ENCODE data around the gene DNLZ.
A peak's percentile ranks its signal among the peaks of the same experiment; 100 is the strongest.
"Not testable (repeated sequence)": the region's sequence is repeated elsewhere in the genome, so short reads cannot be mapped to it uniquely, and the experiment has no call there.

Gene DNLZ

DNA sequence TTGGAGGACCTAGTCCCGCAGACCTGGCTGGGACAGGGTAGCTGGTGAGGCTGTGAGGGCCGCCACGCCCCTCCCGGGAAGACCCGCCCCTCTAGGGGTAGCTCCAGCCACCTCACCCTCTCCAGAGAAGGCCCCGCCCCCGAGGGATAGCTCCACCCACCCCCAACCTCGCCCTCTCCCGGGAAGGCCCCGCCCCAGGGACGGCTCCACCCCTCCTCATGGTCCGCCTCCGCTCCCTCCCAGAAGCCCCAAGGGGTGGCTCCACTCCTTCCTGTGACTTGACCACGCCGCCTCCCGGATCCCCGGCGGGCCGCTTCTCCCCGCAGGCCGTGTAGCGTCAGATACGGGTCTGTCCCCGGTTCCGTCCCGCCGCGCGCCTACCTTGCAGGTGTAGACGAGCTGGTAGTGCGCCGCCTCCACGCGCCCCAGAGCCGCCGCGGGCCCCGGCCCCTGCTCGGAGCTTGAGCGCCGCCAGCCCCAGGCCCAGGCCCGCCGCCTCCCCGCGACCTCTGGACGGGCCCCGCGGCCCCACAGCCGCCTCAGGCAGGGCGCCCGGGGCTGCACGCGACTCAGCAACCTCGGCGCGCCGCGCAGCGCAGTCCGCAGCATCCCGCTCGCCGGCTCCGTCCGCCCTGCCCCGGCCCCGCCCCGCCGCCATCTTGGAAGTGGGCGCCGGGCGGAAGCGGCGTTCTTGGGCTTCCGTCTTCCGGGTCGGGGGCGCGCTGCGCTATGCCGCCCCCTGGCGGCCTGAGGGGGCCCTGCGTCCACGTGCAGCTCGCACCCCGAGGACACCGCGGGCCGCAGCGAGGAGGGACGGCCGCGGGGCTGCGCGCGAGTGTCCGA, at the start of gene DNLZ:
Gene DNLZ (minus strand): TSS at position 639 of the 843 bp plus-strand sequence. CDS start 30 bp downstream, at position 609.
- DNase-seq (ENCODE audit: low read depth): peak; percentile 97

DNA sequence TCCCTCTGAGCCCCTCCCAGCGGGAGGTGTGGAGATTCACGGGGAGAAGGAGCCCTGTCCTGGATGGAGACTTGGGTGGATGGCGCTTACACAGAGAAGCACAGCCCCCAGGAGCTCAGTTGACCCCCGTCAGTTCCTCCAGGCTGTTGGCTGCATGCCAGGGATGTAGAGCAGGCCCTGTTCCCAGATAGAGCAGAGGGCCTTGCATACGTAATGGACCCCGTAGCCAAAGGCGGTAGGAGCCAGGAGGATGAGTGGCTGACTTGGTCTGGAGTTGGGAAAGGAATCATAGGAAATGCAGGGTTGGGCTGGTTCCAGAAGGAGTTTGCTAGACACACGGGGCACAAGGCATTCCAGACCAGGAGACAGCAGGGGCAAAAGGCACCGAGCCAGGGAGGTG, 49.4 kb upstream of the DNLZ start:
- DNase-seq (ENCODE audit: low read depth): no peak

GRCh38 chr9:136411378-136411777, 47.8 kb upstream of the DNLZ start:
- no peak for DNase-seq (ENCODE audit: low read depth)

DNA sequence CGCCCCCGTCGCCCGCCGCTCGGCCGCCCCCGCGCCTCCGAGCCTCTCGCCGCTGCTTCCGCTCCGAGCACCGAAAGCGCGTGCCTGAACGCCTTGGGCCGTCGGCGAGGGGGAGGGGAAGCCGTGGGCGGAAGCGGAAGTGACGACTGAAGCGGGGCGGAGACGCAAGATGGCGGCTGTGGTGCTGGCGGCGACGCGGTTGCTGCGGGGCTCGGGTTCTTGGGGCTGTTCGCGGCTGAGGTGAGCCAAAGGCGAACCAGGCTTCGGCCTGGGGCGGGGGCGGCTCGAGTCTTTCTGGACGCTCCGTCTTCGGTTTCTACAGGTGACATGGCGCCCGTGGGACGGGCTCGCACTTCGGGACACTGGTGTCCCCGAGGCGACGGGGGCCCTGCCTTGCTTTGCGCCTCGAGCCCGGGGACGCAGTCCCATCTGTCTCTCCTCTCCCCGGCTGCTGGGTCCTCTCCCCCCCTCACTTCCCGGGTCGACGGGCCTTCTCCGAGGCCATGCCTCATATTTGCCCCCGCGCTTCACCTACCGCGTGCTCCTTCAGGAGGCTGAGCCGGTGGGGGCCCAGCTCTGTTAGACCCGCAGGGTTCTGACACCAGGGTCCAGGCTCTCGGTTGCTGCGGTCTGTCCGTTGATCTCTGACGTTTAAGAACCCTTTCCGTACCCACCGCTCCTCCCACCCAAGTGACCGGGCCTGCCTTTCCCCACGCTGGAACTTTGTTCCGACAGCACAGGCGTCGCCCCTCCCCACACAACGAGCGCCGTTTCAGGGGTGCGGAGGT, 47.1 kb upstream of the DNLZ start, which contains the start of the genes ENTR1 and PMPCA:
Gene ENTR1 (minus strand): TSS at position 115 of the 788 bp plus-strand sequence. CDS start 217 bp downstream, outside the sequence.
Gene PMPCA (plus strand): TSS at position 159 of the 788 bp plus-strand sequence. CDS start 11 bp downstream, at position 170.
- peak; percentile 88 for DNase-seq (ENCODE audit: low read depth)

- DNase-seq (ENCODE audit: low read depth): peak; percentile 58
Observed at GRCh38 chr9:136409557-136410455, 46.3 kb upstream of the DNLZ start.

DNA sequence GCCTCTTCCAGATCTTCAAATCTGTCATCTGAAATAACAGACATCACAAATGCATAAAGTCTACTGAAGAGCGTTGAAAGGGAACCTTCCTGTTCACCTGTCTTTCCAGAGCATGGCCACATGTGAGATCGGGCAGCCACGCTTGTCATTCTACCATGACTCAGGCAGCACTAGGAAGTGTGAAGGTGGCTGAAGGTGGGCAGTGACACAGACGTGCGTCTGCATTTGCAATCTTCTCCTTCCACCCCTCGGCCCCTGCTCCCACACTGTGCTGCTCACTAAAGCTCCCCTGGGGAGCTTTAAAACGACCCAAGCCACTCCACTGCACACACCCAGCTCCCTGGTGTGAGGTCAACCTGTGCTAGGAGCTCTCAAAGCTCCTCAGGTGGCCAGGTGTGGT, 44.4 kb upstream of the DNLZ start:
- DNase-seq (ENCODE audit: low read depth): no peak

GRCh38 chr9:136407061-136407460, 43.5 kb upstream of the DNLZ start:
- DNase-seq (ENCODE audit: low read depth): not testable (repeated sequence)

DNA sequence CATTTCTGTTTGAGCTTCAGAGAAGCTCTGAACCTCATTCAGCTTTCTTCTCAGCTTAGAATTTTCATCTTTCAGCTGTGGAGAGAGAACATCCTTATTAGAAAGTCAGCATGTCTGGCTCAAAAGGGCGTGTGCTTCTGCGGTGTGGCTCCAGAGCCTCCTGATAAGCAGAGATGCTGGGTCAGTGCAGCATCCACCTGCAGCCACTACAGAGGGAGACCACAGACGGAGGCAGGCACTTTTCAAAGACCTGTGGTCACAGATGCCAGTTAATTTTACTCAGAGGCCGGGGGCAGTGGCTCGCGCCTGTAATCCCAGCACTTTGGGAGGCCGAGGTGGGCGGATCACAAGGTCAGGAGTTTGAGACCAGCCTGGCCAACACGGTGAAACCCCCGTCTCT, 42.4 kb upstream of the DNLZ start:
- not testable (repeated sequence) for DNase-seq (ENCODE audit: low read depth)

DNA sequence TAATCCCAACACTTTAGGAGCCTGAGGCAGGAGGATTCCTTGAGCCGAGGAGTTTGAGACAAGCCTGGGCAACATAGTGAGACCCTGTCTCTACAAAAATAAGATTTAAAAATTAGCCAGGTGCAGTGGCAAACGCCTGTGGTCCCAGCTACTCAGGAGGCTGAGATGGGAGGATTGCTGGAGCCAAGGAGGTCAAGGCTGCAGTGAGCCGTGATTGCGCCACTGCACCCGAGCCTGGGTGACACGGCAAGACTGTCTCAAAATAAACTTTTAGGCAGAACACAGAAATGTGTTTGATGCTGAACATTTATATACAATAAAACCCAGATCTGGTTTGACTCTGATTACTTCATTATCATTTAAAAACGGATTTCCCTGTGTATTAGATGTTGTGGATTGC, 41.9 kb upstream of the DNLZ start:
- no peak for DNase-seq (ENCODE audit: low read depth)

DNA sequence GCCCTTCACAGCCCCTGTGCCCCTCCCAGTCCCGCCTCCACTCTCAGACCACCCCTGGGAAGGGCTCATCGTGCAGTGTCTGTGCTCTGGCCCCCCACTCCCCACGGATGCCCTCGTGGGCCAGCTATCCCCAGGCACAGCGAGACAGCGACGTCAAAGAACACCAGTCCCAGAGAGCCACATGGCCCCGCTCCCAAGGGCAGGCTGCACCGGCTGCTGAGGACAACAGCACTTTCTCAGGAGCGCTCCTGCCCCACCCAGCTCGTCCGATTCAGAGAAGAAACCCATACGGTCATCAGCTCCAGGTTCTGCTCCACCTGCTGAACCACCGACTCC, 41.2 kb upstream of the DNLZ start:
- DNase-seq (ENCODE audit: low read depth): no peak

DNA sequence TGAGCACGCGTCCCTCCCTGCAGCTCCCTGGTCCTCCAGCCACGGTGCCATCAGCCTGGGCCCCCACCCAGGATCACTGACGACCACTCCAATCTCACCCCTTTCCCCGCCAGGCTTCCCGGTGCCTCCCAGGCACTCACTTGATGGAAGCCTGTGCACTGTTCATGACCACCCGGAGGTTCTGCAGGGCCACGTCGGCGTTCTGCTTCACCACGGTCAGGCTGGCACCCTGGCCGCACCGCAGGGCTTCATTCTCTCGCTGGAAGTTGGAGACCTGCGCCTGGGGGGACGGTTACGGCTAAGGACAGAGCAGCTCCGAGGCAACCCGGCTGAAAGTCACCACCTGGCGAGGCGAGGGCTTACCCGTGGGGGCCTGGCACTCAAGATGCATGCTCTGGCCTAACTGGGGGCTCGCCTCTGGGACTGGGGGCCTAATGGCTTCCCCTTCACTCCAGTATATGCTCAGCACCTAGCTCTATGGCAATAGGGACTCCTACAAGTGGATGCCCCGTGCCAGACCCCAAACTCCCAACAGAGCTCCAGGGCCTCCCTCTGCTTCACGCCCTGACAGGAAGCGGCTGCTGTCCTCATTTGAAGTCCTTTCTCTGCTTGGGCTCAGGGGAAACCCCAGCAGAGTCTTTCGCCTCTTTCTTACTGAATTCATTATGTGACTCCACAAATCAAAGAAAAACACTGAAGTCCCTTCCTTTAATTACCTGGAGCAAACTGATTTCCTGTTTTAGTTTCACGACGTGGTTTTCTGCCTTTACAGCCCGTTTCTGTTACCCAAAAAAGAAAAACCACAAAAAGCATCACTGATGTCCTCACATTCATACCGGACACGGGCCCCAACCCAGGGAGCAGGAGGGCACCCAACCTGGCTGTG, 40.6 kb upstream of the DNLZ start:
- DNase-seq (ENCODE audit: low read depth): no peak

GRCh38 chr9:136403538-136403914, 40.0 kb upstream of the DNLZ start:
- DNase-seq (ENCODE audit: low read depth): no peak

DNA sequence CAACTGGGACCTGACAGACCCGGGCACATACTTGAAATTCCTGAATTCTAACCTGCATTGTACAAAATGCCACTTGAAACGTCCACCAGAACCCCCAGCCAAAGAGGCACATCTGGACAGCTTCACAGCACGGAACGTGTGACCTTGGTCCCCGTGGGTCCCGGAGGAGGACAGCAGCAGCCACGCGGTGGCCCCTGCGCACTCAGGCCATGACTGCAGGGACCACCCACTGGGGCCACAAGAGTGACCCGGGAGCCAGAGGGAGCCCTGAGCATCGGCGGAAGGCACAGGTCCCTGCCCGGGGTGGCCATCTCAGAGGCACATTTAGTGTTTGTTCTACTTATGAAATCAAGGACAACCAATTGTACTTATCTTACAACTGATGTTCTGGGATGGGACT, 38.5 kb upstream of the DNLZ start:
- no peak for DNase-seq (ENCODE audit: low read depth)

GRCh38 chr9:136401173-136401922, 37.8 kb upstream of the DNLZ start:
- DNase-seq (ENCODE audit: low read depth): no peak

- DNase-seq (ENCODE audit: low read depth): peak; percentile 85
Observed at GRCh38 chr9:136400038-136400834, 36.7 kb upstream of the DNLZ start, which contains the start of gene SNAPC4. TSS of gene SNAPC4 (minus strand) at chr9:136400170. CDS start at chr9:136398428, 1,742 bp downstream.

- peak; percentile 11 for DNase-seq (ENCODE audit: low read depth)
Observed at GRCh38 chr9:136399176-136400037, 35.9 kb upstream of the DNLZ start.

GRCh38 chr9:136398286-136398685, 34.7 kb upstream of the DNLZ start:
- DNase-seq (ENCODE audit: low read depth): no peak

DNA sequence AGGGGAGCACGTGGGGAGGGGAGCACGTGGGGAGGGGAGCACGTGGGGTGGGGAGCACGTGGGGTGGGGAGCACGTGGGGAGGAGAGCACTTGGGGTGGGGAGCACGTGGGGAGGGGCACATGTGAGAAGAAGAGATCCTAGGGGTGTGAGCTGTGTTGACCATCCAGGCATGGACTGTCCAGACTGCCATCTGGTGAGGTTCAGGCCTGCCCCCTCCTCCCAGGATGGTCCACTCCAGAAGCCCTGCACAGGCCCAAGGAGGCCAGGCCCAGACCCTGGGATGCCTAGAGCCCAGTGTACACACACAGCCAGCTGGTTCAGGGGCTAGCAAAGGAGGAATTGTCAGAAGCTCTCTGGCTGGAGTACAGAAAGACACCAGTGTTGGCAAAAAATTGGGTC, 34.1 kb upstream of the DNLZ start:
- no peak for DNase-seq (ENCODE audit: low read depth)

GRCh38 chr9:136396219-136396515, 32.6 kb upstream of the DNLZ start:
- no peak for DNase-seq (ENCODE audit: low read depth)

All from EH (cell line).